ENCODE measurements around the gene MEAF6.

The MEAF6 gene

DNA sequence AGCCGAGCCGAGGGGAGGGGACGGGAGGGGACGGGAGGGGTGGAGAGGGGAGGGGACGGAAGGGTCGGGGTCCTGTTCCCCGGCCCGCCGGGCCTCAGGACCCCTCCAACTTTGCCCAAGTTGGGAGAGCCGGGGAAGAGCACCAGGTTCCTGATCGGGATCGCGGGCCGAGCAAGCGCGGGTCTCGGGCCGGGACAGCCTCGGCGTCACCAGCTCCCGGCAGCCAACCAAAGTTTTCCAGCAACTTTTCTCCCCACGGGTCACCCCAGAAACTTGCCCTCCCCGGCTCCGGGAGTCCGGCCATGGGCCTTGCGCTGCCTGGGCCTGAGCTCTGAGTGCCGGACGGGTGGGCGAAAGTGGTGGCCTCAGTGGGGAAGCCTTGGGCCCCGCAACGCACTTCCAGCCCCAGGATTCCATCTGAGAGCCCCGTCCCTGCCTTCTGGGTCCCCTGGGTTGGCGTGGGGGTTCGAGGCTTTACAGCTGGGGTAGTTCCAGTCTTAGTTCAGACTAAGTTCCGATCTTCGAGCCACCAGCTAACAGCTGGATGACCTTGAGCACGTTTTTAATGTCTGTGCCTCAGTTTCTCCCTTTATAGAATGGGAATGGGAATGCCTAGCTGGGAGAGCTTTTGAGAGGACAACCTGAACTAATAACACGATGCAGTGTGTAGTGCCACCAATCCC lies 39.7 kb downstream of the MEAF6 start:
- DNase-seq: peak in 3 of 56 donors; percentile 51 to 81 (median 64)

DNA sequence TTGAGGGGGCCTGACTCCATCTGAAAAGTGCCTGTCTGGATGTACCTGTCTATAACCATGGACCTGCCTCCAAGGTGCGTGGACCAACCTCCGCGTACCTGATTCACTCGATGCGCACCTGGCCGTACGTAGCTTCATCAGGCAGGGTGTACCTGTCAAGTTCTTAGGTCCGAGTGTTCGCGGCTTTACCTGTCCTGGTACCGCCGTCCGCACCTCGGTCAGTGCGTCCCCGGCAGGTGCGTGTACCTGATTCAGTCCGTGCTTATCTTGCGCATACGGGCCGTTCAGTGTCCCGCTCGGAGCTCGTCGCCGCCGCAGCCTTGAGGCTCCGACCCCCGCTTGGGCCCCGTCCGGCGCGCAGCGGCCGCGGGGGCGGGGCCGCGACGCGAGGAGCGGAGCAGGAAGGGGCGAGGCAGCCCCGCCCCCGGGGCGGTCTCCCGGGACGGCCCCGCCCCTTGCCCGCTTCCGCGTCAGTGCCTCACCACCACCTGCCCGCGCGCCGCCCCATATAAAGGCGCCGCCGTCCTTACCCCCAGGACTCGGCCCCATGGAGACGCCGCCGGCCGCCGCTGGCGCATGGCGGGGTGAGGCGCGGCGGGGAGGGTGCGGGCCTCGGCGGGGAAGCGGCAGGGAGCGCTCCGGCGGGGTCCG lies 40.4 kb downstream of the MEAF6 start, which contains the start of gene ZC3H12A:
TSS of gene ZC3H12A (plus strand) at position 535 of the 651 bp plus-strand sequence. CDS start 917 bp downstream, outside the sequence.
- DNase-seq: peak in 49 of 56 donors; percentile 12 to 90 (median 56)

DNA sequence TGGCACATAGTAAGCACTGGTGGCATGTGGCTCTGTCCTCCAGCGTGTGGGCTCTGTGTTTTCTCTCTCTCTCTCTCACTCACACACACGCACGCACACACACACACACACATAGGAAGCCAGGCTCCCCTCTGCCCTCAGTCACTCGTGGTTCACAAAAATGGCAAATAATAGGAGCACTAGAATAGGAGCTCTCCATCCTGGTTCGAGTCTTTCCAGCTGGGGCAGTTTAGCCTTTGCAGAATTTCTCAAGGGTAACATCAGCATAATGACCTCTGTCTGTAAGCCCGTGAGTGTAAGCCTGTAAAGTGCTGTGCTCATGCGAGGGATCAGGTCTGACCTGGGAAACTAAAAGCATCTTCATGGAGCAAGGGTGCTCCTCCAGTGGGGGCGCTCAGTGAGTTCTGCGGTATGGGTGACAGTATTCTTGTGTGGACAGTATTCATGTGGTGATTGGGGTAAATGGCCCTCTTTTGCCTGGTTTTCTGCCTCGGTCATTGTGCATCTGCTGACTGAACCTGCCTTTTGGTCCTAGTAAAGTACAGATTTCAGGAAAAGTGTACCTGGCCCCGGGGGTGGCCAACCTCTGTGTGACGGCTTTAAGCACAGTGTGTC lies 41.0 kb downstream of the MEAF6 start:
- DNase-seq: no peak

DNA sequence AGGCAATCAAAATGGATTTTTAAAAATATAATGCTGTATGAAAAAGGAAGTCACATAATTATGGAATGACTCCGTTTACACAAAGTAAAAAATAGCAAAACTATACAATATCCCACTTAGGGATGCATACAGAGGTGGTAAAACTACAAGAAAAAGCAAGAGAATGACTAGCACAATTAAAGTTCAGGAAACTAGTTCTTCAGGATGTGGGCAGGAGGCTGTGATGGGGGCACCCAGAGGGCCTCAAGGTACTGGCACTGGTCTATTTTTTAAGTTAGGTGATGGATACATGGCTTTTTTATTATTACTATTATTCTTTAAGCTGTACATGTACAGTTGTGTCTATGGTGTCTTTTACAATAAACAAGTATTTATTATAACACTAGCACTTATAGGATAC lies 41.6 kb downstream of the MEAF6 start:
- DNase-seq: no peak

DNA sequence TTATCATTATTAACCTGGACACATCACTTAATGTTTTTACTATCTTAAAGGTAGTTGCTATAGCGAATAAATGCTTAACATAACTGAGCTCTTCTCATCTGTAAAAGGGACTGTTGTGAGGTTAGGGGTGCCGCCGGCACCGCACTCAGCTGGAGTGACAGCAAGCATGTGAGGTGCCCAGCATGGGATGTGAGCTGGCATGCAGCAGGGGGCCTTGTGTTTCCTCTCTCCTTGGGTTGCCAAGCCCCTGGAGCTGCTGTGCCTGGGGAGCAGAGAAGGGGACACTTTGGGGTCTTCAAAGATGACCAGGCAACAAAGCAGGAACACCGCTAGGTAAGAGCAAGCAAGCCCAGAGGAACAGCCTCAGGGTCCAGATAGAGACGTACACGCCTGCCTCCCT lies 42.3 kb downstream of the MEAF6 start:
- DNase-seq: peak in 1 of 56 donors; percentile 17

DNA sequence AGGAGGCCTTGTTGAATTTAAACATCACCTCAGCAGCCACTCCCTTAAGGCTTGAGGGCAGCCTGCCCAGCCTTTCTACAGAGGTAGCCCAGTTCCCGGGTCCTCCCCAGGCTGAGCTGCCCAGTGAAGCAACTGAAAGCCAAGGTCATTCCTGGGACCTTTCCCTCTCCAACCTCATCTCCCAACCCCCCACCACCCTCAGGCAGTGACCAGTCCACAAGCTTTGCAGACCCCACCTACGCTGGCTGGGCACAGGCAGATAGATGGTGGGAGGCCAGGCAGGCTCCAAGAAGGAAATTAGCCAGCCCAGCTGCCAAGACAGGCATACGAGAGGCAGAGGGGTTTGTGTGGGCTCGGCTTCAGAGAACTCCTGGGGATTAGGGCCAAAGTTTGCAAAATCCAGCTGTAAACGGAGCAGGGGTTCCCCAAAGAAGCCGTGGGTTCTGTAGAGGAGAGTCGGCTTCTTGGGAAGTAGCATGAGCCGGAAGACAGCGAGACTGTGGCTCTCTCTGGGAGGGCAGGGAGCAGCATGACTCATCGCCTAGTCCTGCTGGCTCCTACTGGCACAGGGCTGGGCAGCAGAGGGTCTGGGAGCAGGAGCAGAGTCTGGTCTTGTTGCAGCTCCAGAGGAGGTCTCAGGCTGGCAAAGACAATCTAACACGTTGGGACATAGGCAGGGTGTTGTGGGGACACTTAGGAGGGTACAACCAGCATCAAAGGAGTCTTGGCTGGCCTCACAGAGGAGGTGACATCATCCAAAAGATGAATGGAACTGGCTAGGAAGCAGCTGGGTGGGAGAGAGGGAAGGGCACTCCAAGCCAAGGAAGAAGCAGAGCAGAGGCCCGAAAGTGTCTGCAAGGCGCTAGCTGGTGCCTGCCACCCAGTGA lies 43.0 kb downstream of the MEAF6 start:
- DNase-seq: peak in 42 of 56 donors; percentile 14 to 78 (median 58)

DNA sequence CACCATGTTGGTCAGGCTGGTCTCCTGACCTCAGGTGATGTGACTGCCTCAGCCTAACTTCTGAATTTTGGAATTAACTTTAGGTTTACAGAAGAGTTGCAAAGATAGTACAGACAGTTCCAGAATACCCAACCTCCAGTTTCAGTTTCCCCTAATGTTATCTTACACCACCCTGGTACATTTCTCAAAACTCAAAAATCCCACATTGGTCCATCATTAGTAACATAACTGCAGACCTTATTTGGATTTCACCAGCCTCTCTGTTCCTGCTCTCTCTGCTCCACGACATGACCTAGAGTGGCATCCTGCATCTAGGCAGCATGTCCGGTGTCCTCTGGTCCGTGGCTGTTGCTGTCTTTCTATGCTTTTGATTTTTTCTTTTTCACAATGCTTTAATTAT lies 45.2 kb downstream of the MEAF6 start:
- no peak for DNase-seq

DNA sequence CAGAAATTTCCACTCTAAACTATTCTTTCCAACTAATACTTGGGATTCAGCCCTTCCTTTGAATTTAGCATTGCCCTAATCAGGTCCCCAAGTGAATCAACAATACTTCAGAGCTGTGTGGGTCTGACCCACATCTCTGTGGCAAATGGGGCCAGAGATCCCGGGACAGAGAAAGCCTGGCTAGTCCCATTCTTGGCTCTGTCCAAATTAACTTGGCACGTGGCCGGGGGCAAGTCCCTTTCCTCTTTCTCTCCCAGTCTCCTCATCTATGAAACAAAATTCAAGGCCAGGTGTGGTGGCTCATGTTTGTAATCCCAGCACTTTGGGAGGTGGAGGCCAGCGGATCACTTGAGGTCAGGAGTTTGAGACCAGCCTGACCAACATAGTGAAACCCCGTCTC lies 46.5 kb downstream of the MEAF6 start:
- no peak for DNase-seq

DNA sequence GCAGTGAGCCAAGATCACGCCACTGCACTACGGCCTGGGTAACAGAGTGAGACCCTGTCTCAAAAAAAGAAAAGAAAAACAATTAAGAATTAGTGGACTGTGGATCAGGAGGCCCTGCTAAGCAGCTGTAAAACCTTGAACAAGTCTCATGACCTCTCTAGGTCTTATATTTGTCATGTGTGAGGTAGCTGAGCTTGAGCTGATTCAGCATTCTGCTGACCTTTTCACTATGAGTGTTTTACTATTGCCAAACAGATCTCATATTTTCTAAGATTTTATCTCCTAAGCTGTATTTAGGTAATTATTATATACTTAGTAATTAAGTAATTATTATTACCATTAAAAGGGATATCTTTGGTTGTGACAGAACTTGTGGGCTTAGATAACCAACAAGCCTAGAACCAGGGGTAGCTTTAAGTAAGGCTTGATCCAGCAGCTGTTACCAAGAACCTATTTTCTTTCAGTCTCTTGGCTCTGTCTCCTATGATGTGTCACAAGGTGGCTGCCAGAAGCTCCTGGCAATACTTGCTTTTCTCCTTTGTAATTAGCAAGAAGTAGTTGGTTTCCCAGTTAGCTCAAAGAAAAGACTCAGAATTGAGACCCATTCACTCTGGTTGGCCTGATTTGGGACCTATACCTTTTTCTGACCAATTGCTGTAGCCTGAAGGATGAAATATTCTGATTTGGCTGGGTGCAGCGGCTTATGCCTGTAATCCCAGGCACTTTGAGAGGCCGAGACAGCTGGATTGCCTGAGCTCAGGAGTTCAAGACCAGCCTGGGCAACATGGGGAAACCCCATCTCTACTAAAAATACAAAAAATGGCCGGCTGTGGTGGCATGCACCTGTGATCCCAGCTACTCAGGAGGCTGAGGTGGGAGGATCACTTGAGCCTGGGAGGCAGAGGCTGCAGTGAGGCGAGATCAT lies 48.7 kb downstream of the MEAF6 start:
- no peak for DNase-seq

DNA sequence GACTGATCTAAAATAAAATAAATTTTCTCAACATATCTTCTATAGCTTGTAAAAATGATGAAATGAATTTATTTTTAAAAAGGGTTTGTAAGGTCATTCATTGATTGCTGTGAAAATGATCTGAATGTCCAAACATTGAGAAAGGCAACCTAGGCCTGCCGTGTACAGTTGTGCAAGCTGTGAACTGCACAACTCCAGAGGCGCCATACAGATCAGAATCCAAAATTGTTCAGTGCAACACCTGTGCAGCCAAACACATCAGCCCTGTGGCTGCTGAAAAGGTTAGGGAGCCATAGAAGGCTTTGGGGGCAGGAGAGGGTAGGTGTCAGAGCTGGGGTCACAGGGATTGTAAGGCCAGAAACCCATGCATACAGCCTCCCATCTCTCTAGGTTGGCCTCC lies 50.1 kb downstream of the MEAF6 start:
- no peak for DNase-seq

DNA sequence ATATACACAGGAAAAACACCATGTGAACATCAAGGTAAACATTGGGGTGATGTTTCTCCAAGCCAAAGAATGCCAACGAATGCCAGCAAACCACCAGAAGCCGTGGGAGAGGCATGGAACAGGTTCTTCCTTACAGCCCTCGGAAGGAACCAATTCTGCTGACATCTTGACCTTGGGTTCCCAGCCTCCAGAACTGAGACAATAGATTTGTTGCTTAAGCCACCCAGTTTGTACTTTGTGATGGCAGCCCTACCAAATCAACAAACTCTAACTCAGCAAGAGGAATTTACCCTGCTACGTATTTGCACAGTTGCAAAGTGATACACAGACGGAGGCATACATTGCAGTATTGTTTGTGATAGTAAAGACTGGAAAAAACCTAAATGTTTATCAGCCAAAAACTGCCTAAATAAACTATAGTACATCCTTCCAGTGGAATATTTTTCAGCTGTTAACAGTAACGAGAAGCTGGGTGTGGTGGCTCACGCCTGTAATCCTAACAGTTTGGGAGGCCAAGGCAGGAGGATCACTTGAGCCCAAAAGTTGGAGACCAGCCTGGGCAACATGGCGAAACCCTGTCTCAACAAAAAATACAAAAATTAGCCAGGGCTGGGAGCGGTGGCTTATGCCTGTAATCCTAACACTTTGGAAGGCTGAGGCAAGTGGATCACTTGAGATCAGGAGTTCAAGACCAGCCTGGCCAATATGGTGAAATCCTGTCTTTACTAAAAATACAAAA lies 52.7 kb downstream of the MEAF6 start:
- no peak for DNase-seq

DNA sequence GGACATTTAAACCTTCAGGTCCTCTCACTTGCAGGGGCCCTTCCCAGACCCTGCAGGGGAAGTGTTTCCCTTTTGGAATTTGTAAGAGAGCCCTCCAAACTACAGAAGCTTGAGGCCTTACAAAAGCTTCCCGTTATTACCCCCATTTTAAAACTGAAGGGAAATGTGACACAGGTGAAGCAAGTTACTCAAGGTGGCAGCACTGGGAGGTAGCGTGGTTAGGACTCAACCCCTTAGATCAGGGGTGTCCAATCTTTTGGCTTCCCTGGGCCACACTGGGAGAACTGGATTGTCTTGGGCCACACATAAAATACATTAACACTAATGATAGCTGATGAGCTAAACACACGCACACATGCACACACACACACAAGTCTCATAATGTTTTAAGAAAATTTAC lies 56.0 kb downstream of the MEAF6 start:
- no peak for DNase-seq

DNA sequence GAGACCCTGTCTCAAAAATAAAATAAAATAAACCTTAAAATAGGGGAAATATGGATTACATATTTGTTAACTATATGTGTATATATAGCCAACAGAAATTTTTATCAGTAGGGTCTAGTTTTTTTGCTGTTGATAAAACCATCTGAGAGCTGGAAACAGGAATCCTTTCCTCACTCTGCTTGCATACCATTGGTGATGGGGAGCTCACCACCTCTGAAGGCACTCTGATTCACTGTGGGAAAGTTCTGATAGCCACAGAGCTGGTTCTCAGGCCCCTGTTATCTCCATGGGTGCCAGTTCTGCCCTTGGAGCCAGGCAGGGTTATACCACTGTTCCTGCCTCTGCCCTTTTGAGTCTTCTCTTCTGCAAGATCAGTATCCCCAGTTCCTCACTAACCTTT lies 58.0 kb downstream of the MEAF6 start:
- DNase-seq: no peak

DNA sequence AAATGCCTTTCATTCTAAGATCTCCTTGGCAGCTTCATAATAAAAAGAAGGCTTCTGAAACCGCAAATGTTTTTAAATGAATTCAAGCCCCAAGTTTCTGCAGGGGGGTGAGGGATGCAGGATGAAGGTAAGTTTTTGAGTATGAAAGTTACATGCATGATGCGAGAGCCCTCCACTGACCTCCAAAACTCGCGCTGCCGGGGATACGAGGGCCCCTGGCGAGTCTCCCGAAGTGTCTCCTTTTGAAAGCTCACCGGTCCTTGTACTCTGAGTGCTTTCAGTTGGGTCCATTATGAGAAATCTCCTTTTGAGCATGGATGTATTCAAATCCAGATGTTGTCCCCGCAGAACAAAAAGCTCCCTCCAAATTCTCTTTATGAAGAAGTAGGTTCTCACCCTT lies 59.0 kb downstream of the MEAF6 start:
- DNase-seq: no peak

DNA sequence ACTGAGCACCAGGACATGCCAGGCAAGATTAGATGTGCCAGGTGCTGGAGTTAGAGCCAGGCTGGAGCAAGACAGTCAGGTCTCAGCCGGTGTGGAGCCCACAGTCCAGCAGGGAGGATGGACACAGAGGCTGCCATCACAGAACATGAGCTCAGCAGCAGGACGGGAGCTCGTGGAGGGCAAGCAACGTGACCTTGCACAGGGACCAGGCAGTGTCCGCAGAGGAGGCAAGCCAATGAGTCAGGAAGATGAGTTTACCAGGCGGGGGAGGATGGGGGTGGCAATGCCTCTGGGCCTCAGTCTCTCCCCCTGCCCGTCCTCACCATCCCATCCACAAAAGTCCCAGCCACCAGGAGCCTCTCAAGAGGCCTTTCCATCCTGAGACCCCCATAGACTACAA lies 60.9 kb downstream of the MEAF6 start:
- no peak for DNase-seq

DNA sequence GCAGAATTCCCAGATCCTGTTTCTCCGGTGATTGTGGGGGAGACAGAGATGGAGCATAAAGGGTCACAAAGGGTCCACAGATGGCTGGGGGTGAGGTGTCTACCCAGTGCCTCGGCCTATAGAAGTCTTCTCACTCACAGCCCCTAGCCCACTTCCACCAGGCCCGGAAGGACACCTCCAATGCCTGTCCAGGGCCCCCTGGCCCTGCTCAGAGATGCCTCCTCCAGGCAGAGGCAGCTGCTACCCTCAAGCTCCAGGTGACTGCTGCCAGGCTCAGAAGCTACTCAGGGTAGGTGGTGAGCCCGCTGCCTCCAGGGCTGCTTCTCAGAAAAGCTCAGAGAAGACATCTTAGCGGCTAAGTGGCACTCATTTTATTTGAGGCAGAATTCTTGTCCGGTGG lies 62.1 kb downstream of the MEAF6 start:
- no peak for DNase-seq

DNA sequence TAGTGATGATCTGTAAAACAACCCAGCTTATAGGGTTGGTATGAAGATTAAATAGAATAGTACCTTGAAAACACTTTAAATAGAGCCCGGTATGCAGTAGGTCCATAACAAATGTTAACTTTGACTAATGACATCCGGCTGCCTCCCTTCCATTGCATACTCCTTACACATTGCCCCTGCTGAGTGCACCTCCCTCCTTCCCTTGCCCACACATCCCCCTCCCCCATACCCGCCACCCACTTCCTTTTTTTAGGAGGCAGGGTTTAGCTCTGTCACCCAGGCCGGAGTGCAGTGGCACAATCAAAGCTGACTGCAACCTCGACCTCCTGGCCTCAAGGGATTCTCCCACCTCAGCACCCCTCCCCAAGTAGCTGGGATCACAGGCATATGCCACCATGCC lies 64.6 kb downstream of the MEAF6 start:
- no peak for DNase-seq

DNA sequence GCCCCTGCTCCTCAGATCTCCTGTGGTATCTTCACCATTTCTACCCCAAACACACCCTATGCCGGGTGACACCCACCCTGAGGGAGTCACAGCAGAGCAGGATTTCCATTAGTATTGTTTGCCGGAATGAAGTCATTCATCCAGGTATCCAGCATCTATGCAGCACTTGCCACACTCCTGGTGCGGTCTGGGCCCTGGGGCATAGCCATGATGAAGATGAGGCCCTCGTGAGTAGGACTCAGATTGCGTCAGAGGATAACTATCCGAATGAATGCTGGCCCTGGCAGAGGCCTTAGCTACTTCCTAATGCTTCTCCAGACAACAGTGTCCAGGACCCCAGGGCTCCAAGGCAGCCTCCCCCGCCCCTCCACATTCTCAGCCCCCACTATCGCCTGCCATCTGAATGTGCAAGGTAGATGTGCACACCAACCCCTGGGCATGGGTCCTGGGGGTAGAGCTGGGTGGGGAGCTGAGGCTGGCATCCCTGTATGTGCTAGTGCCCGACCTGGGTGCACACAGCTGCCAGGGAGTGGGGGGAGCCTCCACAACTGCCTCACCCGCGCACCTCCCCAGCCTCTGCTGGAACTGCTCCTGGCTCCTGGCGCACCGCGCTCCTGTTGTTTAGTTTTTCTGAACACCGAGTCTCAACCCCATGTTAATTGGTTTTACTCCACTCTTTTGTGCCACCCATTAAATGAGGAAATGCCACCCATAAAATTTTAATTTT lies 65.7 kb downstream of the MEAF6 start:
- DNase-seq: no peak

DNA sequence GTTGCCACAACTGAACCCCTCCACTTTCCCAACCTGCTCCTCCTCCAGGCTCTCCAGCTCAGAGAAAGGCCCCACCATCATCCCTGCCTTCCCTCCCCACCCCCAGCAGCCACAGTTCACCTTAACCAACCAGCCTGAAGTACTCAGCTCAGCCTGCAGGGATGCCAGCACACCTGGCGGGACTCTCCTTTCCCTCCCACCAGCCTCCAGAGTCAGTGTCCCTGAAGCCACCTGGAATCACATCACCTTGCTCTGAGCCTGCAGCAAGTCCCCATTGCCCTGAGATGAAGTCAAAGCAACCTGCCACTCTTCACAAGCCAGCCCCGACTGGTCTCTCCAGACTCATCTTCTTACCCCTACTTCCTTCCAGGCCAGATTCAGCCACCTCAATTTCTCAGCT lies 66.4 kb downstream of the MEAF6 start:
- DNase-seq: no peak
